Measurements from ENCODE around the gene VAT1.
"Not testable (repeated sequence)": the region's sequence is repeated elsewhere in the genome, so short reads cannot be mapped to it uniquely, and the experiment has no call there.

VAT1 gene

DNA sequence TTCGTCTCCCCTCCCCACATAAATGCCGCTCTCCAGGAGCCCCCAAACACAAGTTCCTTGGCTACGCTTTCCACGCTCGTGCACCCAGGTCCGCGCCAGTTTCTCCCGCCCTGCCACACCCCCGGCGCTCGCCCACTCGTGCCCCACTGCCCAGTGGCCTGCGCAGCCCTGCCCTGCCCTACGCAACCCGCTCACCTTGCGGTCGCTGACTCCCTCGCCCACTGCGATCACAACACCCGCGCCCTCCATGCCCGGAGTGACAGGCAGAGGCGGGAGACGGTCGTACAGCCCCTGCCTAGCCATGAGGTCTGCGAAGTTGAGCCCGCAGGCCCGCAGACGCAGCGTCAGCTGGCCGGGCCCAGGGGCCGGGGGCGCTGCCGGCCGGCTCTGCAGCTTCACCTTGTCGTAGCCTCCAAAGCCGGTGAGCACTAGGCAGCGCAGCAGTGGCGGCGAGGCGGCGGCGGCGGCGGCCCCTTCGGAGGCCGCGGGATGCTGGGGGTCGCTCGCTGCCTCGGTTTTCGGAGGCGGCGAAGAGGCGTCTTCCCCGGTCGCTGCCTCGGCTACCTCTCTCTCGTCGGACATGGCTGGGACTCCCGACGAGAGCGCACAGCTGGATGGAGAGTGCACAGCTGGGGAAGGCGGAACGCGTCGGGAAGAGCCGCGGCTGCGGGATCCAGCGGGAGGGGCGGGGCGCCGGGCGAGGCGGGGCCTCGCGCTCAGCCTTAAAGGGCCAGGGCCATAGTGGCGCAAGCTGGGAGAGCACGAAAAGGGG is at the start of gene VAT1:
Gene VAT1, minus strand, starts transcription at position 645 of the 772 bp plus-strand sequence. Its CDS starts 63 bp downstream, at position 582.
- DNase-seq = peak; percentile 75

DNA sequence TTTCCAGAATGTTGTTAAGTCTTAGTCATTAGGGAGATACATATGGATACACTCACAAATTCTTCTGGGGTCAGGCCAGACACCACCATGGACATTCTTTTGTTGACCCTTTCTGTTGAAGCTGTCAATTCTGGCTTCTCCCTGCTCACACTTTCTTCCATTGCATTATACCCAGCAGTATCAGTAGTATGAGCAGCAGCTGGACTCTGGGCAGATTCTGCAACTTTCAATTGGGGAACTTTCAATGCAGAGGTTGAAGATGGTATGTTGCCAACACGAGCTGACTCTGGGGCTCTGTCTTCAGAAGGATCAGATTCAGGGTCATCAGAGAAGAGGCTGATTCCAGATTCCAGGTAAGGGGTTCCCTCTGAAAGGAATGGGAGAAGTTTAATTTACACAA is 48.7 kb upstream of the VAT1 start:
- no peak for DNase-seq

DNA sequence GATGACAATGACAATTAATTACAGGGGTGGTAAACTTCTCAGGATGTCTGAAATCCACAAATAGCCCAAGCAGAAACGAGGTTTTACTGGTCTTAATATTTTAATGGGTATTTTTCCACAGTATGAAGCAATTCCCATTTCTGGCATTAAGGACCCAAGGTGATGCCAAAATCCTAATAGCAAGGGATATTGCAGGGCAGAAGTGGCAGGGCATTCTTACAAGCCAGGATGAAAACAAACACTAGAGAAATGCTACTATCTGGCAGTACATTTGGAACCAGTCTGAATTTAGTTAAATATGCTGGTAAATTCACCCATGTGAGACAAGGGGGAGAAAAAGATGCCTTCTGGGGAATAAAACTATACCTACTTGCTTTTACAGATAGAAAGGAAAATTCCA is 48.1 kb upstream of the VAT1 start:
- no peak for DNase-seq

DNA sequence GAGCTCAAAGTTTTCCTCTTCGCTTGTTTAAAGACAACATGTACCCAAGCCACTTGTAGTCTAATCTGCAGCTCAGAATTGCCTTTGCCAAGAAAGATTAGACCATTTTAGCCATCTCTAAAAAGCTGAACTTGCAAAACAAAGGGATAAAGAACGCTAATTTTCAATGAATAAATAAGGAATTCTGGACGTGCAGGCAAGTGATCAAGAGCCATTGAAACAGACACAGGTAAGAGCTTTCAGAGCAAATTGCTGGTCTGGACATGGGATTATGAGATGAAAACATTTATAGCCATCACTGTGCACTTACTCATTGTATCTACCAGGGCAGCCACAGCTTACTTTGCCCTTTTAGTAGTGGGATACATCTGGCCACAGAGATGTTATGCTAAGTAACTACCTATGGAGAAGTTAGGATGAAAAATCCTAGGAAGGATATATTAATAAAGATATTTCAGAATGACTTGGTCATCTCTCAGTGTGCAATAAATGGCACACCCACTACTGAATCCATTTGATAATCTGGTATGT is 47.2 kb upstream of the VAT1 start:
- no peak for DNase-seq

DNA sequence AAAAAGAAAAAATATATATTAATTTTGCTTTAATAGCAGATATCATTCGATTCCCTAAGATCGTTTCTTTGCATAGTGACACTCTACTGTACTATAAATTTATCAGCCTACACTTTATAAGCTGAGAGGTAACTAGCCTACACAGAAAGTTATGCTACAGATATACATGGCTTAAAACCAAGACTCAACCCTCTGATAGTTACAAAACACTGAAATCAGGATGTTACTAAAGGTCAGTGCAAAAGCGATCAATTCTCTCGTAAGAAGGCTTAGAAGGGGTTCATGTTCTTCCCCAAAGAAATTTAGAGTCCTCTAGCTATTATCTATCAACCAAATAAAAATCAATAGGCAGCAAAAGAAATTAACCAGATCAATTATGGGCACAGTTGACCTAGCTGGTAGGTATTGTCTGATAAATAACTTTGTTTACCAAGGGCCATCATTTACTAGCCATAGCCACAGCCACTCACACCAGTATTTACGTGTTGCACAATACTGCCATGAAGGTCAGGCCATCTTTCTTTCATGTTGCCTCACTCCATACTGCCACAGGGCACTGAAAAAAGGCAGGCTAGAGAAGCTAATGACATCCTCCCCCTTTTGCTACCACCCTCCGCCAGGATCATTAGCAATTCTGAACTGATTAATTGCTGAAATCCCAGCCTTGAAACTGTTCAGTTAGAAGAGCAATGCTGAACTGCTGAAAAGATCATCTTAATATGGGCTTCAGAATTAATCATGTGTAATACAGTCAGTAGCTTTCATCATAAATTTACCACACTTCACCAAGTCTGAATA is 46.6 kb upstream of the VAT1 start:
- no peak for DNase-seq

DNA sequence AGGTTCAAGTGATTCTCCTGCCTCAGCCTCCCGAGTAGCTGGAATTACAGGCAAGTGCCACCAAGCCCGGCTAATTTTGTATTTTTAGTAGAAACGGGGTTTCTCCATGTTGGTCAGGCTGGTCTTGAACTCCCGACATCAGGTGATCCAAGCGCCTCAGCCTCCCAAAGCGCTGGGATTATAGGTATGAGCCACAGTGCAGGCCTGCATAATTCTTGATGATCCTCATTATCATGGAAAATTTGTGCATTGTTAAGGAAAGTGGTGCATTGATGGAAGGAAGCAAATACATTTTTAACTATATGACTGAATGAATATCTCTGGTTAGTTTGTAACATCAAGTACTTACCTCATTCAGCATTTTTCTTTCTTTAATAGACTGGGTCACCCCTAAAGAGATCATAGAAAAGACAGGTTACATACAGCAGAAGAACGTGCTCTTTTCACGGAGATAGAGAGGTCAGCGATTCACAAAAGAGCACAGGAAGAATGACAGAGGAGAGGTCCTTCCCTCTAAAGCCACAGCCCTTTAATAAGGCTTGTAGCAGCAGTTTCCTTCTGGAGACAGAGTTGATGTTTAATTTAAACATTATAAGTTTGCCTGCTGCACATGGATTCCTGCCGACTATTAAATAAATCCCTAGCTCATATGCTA is 40.9 kb upstream of the VAT1 start:
- no peak for DNase-seq

DNA sequence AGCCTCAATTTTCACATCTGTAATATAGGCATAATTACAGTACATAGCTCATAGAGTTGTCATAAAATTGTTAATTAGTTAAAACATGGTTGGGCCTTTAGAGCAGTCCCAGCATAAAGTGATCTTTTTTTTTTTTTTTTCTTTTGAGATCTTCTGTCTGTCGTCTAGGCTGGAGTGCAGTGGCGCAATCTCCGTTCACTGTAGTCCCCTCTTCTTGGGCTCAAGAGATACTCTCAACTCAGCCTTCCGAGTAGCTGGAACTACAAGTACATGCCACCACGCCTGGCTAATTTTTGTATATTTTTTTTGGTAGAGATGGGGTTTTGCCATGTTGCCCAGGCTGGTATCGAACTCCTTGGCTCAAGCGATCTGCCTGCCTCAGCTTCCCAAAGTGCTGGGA is 33.9 kb upstream of the VAT1 start:
- DNase-seq = no peak

DNA sequence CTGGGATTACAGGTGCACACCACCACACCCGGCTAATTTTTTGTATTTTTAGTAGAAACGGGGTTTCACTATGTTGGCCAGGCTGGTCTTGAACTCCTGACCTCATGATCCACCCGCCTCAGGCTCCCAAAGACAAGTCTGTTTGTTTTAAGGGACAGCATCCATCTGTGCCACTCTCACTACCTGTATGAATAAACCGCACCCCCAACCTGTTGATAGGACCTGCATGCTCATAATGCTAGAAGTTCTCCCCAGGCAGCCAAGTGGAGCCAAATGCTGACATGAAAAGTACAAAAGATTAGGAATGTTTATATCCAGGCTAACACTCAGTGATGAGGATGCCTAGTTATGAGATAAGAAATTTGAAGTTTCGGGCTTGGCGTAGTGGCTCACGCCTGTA is 30.8 kb upstream of the VAT1 start:
- DNase-seq = not testable (repeated sequence)

DNA sequence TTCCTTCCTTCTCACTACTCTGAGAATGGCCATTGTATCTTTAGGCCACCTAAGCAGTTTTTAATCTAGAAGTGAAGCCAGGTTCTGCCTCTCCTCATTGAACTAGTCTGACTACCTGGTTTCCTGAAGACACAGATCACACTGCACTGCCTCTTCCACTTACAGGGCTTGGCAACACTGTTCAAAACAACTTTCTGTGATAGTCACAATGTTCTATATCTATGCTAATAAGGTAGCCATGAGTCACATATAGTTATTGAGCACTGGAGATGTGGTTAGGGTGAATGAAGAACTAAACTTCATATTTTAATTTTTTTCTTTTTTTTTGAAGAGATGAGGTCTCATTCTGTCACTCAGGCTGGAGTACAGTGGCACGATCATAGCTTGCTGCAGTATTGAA is 29.8 kb upstream of the VAT1 start:
- no peak for DNase-seq

DNA sequence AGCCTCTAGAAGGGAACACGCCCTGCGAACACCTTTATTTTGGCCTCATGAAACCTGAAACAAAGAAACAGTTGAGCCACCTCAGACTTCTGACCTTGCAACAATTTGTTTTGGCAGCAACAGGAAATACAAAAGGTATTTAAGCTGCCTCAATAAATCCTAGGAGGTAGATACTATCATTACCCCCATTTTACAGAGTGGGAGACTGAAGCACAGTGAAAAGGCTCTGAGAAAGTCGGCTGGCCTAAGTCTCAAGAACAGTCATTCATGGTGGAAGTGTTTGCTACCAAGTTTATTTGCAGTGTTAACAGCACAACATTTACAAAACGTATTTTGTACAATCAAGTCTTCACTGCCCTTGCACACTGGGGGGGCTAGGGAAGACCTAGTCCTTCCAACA is 21.8 kb upstream of the VAT1 start:
- DNase-seq = no peak

DNA sequence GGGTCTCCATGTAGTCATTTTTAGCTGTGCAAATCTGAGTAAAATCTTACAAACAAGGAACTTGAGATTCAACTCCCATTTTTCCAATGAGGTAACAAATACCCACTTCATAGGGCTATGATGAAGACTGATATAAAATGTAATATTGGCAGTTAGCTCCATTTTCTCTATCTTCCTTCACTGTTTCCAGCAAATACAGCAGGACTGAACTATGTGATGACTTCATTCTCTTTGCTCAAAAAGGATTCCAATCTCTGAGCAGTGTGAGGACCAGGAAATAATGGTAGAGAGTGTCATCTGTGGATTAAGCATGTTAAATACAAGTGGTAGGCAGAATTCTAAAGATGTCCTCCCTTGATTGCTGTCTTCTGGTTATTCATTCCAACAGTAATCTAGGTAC is 21.1 kb upstream of the VAT1 start:
- DNase-seq = no peak

DNA sequence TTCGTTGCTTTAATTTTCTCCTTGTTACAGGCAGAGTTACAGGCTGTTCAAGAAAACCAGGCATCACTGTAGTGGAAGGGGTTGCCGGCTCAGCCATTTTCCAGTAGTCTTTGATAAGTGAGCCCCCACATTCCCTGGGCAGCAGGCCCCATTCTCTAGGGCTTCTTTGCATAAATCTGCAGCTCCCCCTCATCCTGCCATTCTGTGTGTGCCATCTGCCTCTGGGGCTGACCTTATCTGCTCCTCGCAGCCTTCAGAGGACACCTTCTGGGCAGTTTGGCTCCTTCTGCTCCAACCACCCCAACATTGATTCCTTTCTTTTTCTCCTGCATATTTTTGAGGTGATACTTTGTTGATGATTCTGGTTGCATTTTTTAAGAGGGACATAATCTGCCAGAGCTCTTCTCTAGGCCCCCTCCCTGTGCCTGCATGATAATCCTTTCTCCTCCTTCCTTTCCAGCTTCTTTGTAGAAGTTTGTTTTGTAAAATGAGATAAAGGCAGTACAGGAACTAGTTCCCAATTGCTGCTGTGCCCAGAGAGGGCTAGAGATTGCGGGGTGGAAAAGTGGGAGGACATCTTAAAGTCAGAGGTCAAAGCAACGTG is 19.9 kb upstream of the VAT1 start:
- no peak for DNase-seq

DNA sequence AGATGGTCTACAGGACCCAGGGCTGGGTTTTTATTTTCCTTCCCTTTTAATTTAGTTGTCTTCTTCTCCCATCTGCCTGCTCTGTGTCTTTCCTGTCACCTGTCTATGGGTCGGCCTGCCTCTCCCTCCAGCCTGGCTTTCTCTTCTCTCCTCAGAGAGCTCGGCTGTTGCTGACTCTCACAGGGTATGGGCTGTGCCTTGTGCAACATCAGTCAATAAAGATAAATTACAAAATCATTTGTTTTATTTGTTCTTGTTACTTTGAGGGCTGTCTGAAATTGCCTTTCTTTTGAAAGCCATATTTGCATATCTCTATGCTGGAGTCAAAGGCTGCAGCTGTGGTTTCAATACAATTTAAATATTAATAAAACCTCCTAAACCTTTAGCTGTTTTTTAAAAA is 18.5 kb upstream of the VAT1 start:
- DNase-seq = no peak

DNA sequence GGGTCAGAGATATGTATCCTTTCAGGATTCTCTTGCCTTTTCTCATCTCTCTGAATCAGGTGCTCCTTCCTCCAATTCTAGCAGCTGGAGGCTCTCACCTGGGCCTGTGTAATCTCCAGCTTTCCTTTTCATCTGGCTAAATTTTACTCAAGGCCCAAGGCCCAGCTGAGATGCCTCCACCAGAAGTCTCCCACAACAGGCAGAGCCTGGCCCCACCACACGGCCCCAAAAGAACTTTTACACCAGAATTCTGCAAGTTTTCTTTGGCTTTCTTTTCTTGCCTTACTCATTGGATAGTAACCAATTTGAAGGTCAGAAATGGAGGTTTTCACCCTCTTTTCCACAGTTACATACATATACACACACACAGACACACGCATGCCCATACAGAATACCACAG is 17.5 kb upstream of the VAT1 start:
- DNase-seq = no peak

DNA sequence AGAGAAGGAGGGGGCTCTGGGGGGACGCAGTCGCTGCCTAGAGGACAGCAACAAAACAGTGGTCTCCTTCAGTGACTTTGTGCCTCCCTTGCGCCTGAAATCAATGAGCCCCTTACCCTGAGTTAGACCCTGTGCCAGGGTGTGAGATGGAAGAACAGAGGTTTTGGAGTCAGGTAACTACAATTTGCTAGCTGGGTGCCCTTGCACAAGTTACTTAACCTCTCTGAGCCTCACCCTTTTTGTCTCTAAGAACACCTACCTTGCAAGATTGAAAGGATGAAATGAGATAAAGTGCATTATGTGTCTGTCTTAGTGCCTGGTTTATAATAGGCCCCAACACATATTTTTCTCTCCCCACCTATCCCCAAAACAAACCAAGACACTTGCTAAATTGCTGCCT is 12.7 kb upstream of the VAT1 start:
- no peak for DNase-seq

DNA sequence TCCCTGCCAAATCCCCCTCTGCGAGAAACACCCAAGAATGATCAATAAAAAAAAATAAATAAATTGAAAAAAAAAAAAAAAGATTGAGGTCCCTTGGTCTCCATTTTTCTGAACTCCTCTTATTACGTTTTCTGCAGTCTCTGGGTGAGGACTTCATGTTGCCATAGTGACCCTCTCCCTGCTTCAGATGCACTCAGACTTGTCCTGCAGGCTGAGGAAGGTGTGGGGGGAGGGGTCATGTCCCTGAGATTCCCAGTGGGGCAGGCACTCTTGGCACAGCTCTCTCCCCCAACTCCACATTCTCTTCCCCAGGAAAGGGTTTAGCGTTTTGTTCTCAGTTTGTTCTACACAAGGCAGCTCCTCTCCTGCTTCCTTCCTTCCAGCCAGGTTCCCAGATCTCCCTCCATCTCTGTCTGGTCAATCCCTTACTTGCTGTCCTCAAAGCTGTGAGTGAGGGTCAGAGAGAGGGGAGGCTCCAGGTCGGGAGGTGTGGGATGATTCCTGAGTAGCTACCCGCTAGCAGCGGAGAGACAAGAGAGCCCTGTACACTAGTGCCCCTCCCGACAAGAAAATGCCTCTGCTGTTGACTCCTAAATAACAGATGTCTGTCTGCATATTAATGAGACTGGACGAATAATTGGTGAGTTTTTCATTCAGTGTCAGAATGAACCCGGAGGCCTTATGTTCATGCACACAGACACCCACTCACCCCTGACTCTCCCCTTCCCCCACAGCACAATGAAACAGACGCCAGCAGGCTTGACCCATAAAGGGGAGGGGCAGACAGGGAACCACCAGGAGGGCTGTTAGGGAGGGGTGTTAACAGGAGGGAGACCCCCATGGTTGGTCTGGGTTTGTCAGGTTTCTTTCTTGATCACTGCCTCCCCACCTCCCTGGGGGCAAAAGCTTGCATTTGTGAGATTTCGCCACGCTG is 12.0 kb upstream of the VAT1 start:
- DNase-seq = peak; percentile 60

DNA sequence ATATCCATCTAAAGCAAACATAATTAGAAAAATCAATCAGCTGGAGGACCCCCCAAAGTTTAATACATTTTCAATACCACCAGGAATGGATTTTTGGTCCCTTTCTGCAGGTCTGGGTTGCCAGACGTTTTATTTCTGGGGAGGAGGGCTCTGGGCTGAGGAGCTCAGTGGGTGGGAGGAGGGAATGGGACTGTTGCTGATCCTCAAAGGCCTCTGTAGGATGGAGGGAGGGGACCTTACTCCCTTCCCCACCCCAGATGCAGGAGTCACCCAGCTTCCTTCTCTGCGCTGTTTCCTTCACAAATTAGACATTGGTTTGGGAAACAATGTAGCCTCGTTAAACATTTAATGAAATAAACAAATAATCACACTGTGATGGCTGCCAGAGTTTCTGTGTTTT is 9.5 kb upstream of the VAT1 start:
- DNase-seq = no peak

DNA sequence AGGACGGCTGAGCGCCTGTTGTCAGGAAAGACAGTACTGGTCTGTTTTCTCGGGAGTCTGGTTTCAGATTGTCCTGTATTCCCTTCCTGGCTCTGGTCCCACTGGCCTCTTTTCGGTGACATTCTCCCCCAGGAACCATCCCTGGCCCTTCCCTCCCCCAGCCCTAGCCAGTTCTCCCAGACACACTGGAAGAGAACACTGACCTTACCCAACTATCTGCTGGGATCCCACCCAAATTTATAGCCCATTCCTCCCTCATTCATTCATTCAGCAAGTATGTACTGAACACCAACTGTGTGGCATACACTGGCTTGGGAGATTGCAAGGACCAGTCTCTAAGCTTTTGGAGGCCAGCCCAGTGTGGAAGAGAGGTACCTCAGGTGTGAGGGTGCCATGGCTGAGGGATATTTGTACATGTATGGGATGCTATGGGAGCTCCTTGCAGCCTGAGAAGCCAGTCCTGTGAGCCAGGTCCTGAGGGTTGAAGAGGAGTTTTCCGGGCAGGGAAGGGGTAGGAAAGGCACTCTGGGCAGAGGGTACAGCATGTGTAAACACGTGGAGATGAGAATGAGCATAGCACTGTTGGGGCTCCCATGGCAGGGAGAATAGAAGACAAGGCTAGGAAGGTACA is 8.1 kb upstream of the VAT1 start:
- no peak for DNase-seq

DNA sequence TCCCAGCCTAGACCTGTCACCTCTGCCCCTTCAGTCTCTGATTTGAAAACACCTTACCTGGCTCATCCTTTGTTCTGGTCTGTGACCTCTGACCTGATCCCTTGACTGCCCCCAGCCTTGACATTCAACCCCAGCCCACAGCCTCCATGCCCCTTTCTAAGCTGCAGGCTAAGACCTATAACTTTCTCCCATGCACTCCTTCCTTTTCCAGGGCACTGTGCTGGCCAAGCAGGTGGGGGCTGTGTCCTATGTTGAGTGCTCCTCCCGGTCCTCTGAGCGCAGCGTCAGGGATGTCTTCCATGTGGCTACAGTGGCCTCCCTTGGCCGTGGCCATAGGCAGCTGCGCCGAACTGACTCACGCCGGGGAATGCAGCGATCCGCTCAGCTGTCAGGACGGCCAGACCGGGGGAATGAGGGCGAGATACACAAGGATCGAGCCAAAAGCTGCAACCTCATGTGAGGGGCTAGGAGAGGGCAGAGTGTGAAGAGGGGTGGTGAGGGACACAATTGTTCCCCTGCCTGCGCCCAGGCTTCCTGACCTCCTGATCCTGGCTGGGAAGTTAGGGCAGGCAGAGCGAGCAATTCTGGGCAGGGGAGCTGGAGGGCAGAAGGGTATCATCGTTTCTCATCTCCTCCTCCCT is 6.2 kb upstream of the VAT1 start:
- DNase-seq = no peak

DNA sequence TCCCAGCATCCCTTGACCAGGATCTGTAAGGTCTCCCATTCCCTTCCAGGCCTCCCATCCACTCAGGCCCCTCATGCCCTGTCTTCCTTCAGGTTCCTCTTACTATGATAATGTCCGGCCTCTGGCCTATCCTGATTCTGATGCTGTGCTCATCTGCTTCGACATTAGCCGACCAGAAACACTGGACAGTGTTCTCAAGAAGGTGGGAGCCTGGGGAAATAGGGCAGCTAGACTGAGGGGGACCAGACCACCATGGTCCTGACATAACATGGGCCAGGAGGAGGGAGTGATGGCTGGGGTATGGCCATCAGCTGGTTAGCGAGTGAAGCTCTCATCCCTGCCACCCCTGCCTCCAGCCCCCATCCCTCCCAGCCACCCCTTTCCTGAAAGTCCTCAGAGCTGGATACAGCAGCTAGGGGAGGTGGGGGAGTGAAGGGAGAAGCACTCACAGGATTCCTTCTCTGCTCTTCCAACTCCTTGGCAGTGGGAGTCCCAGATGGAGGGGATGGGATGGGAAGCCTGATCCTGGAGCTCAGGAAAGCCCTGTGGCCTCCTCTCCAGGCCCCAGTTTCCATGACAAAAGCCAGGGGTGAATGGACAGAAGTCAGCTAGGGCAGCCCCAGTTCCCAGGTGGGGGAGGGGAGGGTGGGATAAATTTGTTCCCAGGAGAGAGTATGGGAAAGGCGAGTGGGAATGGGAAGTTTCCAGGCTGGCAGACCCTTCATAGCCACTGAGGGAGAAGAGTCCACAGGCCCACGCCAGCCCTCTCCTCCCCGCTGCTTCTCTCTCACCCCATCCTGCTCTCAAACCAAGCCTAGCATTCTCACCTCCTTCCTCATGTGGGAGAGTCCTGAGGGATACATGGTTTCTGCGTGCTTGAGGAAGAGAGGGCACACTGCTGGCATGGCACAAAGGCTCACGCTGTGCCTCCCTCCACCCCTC is 5.2 kb upstream of the VAT1 start:
- DNase-seq = no peak

All from NCI-H2171 treated with DMSO at 0.1 percent for 48 hours (cell line).